ENCODE data around the gene CLCN3.
"Not testable (repeated sequence)": the region's sequence is repeated elsewhere in the genome, so short reads cannot be mapped to it uniquely, and the experiment has no call there.

Gene CLCN3

GRCh38 chr4:169657470-169658107 lies 37.2 kb downstream of the CLCN3 start:
- ATAC-seq: no peak

DNA sequence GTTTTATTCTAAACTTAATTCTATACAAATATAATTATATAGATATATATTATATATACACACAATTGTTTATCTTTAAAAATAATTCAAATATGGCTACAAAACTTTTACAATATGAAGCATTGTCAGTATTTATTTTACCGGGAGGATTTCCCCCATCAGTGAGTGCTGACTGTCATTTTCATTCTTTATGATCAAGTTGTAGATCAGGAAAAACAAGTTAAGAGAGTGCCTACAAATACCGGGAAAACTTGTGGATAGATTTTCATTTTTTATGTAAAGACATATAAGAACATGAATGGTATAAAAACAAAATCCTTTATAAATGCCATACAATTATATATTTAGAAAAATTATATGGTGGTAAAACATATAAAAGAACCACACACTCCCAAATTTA lies 37.8 kb downstream of the CLCN3 start:
- no peak for ATAC-seq

DNA sequence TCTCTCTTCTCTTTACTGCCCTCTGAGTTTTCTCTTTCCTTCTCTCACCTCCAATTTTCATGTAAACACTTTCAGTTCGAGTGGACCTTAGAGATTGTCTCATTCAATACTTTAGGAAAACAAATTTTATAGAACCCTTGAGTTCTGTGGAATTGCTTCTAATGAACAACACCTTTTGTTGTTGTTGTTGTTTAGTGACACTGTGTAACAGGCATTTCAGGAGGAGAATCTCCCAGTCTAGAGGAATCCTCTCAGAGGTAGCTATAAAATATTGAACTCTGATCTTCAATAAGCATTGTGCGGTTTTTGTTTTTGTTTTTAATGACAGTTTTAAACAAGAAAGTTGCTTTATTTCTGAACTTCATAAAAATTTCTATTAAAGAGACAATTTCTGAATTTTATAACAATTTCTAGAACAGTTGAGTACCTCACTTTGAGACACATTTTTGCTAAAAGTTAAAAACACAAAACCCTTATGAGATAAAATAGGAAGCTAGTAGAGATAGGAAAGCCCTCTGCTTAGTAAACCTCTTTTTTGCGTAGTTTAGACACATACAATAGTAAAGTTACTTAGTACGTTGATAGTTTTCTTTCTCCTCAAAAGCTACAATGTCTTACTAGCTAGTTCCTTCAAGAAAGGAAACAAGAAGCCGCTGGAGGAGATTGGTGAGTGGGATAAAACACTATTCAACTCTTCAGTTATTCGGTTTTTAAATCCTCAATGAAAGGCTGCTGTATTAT lies 38.8 kb downstream of the CLCN3 start:
- ATAC-seq: no peak

- peak; percentile 100 for ATAC-seq
Measured at GRCh38 chr4:169659716-169660670, 39.6 kb downstream of the CLCN3 start.

GRCh38 chr4:169660929-169661328 lies 40.6 kb downstream of the CLCN3 start:
- ATAC-seq: no peak

- ATAC-seq: no peak
Measured at GRCh38 chr4:169661761-169662160, 41.4 kb downstream of the CLCN3 start.

DNA sequence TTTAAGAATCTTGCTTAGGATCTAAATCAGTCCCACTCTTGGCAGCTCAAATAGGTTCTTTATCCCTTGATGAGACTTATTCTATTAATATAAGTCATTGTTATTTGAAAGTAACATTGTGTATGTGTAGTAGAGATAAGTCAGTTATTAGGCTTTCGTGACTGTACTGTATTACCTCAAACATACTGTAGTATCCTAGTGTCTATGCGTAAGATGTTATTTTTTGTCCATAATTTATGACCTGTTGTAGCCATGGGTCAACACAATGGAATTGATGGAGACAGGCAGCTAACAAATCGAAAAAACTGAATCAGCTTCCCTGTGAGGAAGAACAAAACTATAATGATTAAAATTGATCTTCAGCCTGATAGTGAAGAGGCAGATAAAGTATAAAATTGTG lies 41.8 kb downstream of the CLCN3 start:
- ATAC-seq: no peak

GRCh38 chr4:169663402-169663801 lies 43.0 kb downstream of the CLCN3 start:
- no peak for ATAC-seq

GRCh38 chr4:169663831-169664230 lies 43.5 kb downstream of the CLCN3 start:
- ATAC-seq: no peak

DNA sequence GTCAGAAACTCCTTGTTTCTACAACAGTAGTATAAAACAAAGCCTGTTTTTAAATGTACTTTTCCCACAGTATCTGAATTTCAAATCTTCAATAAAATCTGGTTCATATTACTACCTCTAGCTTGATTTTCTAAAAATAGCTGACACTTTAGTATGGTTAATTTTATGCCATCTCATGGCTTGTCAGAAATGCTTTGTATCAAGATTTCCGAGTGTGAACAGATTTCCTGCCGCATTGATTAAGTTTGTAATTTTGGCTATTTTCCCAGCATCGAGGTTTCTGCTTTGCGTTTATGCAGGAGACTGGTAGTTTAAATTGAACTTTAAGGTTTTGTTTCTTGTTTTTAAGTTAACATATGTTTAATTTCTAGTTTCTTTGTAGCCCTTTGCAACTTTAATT lies 44.2 kb downstream of the CLCN3 start:
- no peak for ATAC-seq

DNA sequence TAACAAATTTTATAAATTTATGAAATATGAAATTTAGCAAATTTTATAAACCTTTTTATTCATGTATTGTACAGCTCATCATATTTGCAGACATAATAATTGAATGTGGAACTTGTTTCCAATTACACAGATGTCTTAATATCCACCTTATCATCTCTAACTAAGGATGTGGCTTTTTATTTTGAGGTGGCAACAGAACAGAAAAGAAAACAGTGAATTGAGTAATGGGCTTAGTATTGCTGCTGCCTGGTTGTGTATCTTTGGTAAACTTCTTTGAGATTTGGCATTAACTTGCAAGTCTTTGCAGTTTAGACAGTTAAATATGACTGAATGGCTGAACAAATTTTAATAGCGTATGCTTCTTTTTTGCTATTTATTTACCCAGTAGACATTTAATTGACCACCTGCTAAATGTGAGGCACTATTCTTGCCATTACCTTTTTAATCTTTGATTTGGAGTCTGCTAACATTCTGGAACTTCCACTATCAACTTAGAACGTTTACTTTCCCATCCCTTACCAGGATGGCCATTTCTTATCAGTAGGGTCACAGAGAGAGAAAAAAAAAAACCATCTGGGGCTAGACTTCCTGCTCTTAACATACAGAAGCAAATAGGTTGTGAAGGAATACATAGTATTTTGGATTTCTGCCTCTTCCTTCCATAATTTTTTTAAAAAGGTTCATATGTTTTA lies 44.8 kb downstream of the CLCN3 start:
- ATAC-seq: peak in 1 of 2 donors; percentile 37

GRCh38 chr4:169668069-169668721 lies 47.8 kb downstream of the CLCN3 start:
- ATAC-seq: no peak

DNA sequence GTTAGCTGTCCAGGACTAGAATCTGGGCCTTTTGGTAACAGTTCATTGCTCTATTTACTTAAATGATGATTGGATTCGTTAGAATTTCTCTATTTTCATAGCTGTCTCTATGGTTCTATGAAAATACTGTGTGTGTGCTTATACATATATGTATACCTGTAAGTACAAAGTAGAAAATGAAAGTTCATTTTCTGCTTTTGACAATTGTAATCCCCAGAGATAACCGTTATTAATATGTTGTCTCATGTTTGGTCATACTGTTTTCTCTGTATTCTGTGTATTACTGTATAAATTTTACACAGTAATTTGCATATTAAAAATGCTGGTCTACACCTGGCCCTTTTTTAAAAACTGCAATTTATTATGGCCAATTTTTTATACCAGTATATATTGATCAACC lies 55.4 kb downstream of the CLCN3 start:
- peak; percentile 41 to 63 for ATAC-seq

DNA sequence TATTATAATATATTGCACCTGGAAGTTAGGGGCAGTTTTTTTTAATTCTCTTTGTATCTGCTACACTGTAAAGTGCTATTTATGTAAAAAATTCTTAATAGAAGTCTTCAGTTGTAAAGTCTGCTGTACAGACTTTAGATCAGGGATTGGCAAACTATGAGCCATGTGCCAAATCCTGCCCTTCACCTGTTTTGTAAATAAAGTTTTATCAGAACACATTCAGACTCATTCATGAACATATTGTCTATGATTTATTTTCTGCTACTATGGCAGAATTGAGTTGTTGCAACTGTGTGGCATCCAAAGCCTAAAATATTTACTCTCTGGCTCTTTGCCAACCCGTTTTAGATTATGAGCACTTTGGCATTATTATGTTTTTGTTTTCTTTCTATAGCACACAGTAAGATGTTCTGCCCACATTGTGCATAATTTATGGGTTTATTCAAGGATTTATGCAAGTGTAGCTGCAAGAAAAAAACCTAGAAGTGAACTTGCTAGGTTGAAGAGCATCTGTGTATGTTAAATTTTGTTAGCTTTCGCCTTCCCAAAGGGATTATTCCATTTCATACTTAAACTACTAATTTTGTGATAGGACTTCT lies 56.9 kb downstream of the CLCN3 start:
- no peak for ATAC-seq

DNA sequence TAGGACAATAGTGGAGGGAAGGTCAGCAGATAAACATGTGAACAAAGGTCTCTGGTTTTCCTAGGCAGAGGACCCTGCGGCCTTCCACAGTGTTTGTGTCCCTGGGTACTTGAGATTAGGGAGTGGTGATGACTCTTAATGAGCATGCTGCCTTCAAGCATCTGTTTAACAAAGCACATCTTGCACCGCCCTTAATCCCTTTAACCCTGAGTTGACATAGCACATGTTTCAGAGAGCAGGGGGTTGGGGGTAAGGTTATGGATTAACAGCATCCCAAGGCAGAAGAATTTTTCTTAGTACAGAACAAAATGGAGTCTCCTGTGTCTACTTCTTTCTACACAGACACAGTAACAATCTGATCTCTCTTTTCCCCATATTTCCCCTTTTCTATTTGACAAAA lies 58.1 kb downstream of the CLCN3 start:
- not testable (repeated sequence) for ATAC-seq

GRCh38 chr4:169678951-169679591 lies 58.7 kb downstream of the CLCN3 start:
- not testable (repeated sequence) for ATAC-seq

GRCh38 chr4:169682372-169683047 lies 62.1 kb downstream of the CLCN3 start:
- ATAC-seq: no peak

- no peak for ATAC-seq
Measured at GRCh38 chr4:169689681-169690080, 69.3 kb downstream of the CLCN3 start.

DNA sequence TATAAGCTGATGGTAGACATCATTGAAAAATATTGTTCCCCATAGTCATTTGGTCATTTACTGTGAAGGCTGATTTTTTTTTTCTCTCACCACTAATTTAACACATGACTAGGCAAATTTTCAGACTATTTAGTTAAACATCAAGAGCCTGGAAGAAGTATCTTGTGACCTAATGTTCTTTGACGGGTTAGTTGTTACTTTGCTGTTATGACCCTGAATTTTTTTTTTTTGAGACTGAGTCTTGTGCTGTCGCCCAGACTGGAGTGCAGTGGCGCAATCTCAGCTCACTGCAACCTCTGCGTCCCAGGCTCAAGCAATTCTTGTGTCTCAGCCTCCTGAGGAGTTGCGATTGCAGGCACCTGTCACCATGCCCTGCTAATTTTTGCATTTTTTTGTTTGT lies 70.4 kb downstream of the CLCN3 start:
- ATAC-seq: no peak

DNA sequence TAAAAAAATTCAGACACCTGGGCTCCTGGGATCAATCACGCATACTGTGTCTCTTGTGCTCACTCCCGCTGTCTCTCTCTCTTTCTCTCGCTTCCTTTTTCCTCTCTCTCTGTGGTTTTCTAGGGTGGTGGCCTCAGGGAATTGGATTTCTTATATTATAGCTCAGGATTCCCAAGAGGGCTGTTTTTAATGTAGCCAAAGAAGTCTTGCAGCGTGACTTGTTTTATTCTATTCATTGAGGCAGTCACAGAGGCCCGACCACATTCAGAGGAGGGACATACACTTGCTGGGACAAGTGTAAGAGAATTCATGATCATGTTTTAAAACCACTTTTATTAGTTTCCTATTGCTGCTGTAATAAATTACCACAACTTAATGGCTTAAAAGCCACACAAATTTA lies 78.0 kb downstream of the CLCN3 start:
- no peak for ATAC-seq

Data from activated CD4-positive, CD25-positive, alpha-beta regulatory T cell treated with anti-CD3 and anti-CD28 coated beads, Interleukin-2, amount 50 U/mL, for 24 hours (primary cell).